Tibial nerve (tissue), 4 donors: ENCODE data around the gene MAGI1. TPM values are rescaled to one million over a fixed set of nuclear protein-coding genes. Genes with fewer than 3 reads are reported as not detected.

Experiments
- DNase-seq, 2 donors: peaks; one replicate each; pipeline ENCODE4 v3.0.0-alpha.2; 2019; ENCODE audit warnings: low spot score in 2 of 2
- H3K27ac ChIP-seq, 4 donors: fragments of 200-600 bp; sonication (generic) in 3 of 4; one replicate each; pipeline ENCODE4 v1.5.1; 2017 to 2019; ENCODE audit warnings: mild to moderate bottlenecking in 1 of 4
- H3K27me3 ChIP-seq, 2 donors: fragments of 200-600 bp; sonication (generic) in 1 of 2; one replicate each; pipeline versions ENCODE4 v1.5.1 to v1.6.0; 2017 to 2019
- H3K36me3 ChIP-seq, 3 donors: fragments of 200-600 bp; sonication (generic); one replicate each; pipeline ENCODE4 v1.5.1; 2018 to 2019
- H3K4me1 ChIP-seq, 4 donors: fragments of 200-600 bp; sonication (generic) in 3 of 4; one replicate each; pipeline ENCODE4 v1.5.1; 2017 to 2019
- H3K4me3 ChIP-seq, 4 donors: fragments of 200-600 bp; sonication (generic) in 3 of 4; one replicate each; pipeline ENCODE4 v1.5.1; 2017 to 2019; ENCODE audit warnings: mild to moderate bottlenecking in 1 of 4, moderate library complexity in 1 of 4
- H3K9me3 ChIP-seq, 4 donors: fragments of 200-600 bp; sonication (generic) in 3 of 4; one replicate each; pipeline ENCODE4 v1.5.1; 2017 to 2019
- CTCF ChIP-seq, 5 experiments: fragments of 200-600 bp in 3 of 5; fragments of 450-650 bp in 2 of 5; sonication (generic) in 3 of 5; IDR thresholded peaks; one replicate each; pipeline ENCODE4 v1.5.1; 2016 to 2019; ENCODE audit warnings: antibody characterized with exemption in 5 of 5, mild to moderate bottlenecking in 3 of 5, moderate library complexity in 2 of 5
- EP300 ChIP-seq, 2 donors: sonication (generic); formaldehyde crosslinking; IDR thresholded peaks; one replicate each; pipeline ENCODE4 v1.6.1; 2017; ENCODE audit warnings: antibody characterized with exemption in 2 of 2, mild to moderate bottlenecking in 1 of 2
- POLR2A ChIP-seq, 2 donors: fragments of 450-650 bp; IDR thresholded peaks; one replicate each; pipeline ENCODE4 v1.6.1; 2017; ENCODE audit warnings: antibody characterized with exemption in 2 of 2, mild to moderate bottlenecking in 2 of 2, moderate library complexity in 2 of 2
- WGBS, 2 donors: methylation state at CpG; one replicate each; pipeline ENCODE4 v1.1.5; 2018; 5-methylcytosine and 5-hydroxymethylcytosine counted together
- total RNA-seq, 4 donors: library from RNA; depleted of rRNA; stranded (reverse); fragments of >200 nt; gene quantifications; one replicate each; pipeline ENCODE4 v1.1.0, GENCODE V29; 2016

Gene MAGI1
- total RNA-seq, 4 donors from 2014 or later: 30.6 to 52.8 (median 36.1) TPM

DNA sequence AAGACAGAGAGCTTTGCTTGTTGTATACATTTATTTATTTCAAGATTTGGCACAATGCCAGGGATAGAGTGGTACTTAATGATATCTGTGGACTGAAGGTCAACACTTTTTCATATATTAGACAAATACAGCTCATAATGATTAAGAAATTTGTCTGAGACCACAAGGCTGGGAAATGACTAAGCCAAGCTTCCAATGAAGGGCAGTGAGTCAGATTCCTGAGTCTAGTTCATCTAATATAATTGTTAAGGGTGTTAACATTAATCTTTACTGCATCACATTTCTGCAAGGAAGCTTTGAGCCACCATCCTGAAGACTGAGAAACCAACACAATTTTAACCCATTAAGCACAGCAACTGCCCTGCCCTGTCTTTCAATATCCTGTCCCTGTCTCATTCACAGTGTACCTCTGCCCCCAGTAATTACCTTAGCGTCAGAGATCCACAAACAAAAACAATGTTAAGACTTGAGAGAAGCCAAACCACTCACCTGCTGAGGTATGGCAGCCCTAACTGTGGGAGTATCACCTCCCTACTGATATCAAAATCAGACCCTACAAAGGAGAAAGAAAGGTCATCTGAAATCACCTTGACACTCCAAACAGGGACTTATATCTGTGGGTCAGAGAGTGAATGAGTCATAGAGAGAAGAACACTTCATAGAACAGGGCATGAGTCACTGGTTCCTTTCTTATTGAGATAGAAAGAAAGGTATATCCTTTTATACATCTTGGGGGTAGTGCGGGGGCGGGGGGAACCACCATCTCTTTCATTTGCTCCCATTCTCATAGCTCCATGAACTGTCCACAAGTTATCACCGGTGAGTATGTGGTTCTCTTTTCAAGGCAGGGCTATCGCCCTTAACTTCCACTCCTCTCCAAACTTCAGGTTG lies 74.7 kb downstream of the MAGI1 start:
- no peaks in the 10 kb centered on the region for H3K4me1 ChIP-seq
- WGBS, 2 donors: 90 to 97% methylated on average over 5 of the region's 5 CpGs
- H3K9me3 ChIP-seq: no peaks in the 10 kb centered on the region
- DNase-seq: no peak
- no peaks in the 10 kb centered on the region for H3K36me3 ChIP-seq
- no peak overlapping the region for H3K4me3 ChIP-seq
- no peaks in the 10 kb centered on the region for H3K27me3 ChIP-seq
- TF ChIP-seq POLR2A (IDR thresholded peaks at IDR 0.05): no peak
- TF ChIP-seq EP300 (IDR thresholded peaks at IDR 0.05): peak in 1 of 2 donors; percentile 20
- H3K27ac ChIP-seq: no peak overlapping the region

- Histone ChIP-seq H3K4me3 (no peak overlapping the region), H3K27ac (no peak overlapping the region), H3K9me3 (no peaks in the 10 kb centered on the region), H3K27me3 (no peaks in the 10 kb centered on the region), H3K4me1 (no peaks in the 10 kb centered on the region), H3K36me3 (no peaks in the 10 kb centered on the region)
- 47 to 54% methylated on average over 3 of the region's 3 CpGs for WGBS, 2 donors
- TF ChIP-seq EP300 (IDR thresholded peaks at IDR 0.05) (peak in 1 of 2 donors; percentile 28), POLR2A (IDR thresholded peaks at IDR 0.05) (no peak), CTCF (IDR thresholded peaks at IDR 0.05) (no peak)
- DNase-seq: no peak
These were observed 77.0 kb downstream of the MAGI1 start for GRCh38 chr3:65961733-65962132.

DNA sequence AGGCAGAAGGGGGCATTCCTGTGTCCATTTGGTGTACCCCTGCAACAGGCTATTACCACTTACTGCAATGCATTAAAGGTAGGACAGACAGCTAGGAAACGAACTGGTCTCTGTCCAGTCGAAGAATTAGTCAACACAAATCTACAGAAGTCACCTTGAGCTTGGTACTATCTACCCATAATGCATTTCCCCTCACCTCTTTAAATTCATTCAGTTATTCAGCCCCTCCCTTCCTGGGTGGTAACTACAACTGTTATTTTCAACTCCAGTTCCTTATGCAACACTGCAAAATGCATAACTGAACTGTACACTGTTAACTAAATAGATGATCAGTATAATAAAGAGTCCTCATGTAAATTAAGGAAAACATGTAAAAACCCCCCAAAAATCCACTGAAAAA lies 77.6 kb downstream of the MAGI1 start:
- H3K27ac ChIP-seq: peak overlapping the region in 1 of 4 donors; percentile 4
- no peak for DNase-seq
- H3K9me3 ChIP-seq: no peaks in the 10 kb centered on the region
- H3K4me3 ChIP-seq: no peak overlapping the region
- no peaks in the 10 kb centered on the region for H3K27me3 ChIP-seq
- WGBS, 2 donors: 86 to 88% methylated on average over 2 of the region's 2 CpGs
- no peaks in the 10 kb centered on the region for H3K4me1 ChIP-seq
- H3K36me3 ChIP-seq: no peaks in the 10 kb centered on the region
- TF ChIP-seq CTCF (IDR thresholded peaks at IDR 0.05) (no peak), EP300 (IDR thresholded peaks at IDR 0.05) (no peak), POLR2A (IDR thresholded peaks at IDR 0.05) (no peak)

- no peak for DNase-seq
- Histone ChIP-seq H3K4me1 (no peaks in the 10 kb centered on the region), H3K27me3 (no peaks in the 10 kb centered on the region), H3K27ac (no peak overlapping the region), H3K4me3 (no peak overlapping the region), H3K36me3 (no peaks in the 10 kb centered on the region), H3K9me3 (no peaks in the 10 kb centered on the region)
- WGBS, 2 donors: 65 to 68% methylated on average over 6 of the region's 6 CpGs
- TF ChIP-seq POLR2A (IDR thresholded peaks at IDR 0.05) (no peak), CTCF (IDR thresholded peaks at IDR 0.05) (no peak), EP300 (IDR thresholded peaks at IDR 0.05) (no peak)
These were observed 78.6 kb downstream of the MAGI1 start for GRCh38 chr3:65960087-65960486.

- 93 to 97% methylated on average over 2 of the region's 2 CpGs for WGBS, 2 donors
- TF ChIP-seq CTCF (IDR thresholded peaks at IDR 0.05): no peak
- TF ChIP-seq EP300 (IDR thresholded peaks at IDR 0.05): no peak
- TF ChIP-seq POLR2A (IDR thresholded peaks at IDR 0.05): no peak
- no peak overlapping the region for H3K27ac ChIP-seq
- no peaks in the 10 kb centered on the region for H3K27me3 ChIP-seq
- DNase-seq: no peak
- no peaks in the 10 kb centered on the region for H3K9me3 ChIP-seq
- no peak overlapping the region for H3K4me3 ChIP-seq
- H3K4me1 ChIP-seq: peaks cover 0 to 14% (median 3%) of the 10 kb centered on the region in 4 donors
- no peaks in the 10 kb centered on the region for H3K36me3 ChIP-seq
These were observed 80.5 kb downstream of the MAGI1 start for GRCh38 chr3:65958216-65958615.
